HG02840 (cell line): Measurements from ENCODE around the gene COL23A1.

ENCODE experiments used
- ATAC-seq: cut with Tn5 transposase; IDR thresholded peaks from one replicate; pipeline ENCODE4 v1.9.1; 2021; ENCODE audit warnings: mild to moderate bottlenecking, moderate library complexity, moderate number of reproducible peaks; ENCODE audit not compliant: unreplicated experiment, low FRiP score

The COL23A1 gene

GRCh38 chr5:178515776-178516503 lies 74.3 kb downstream of the COL23A1 start:
- ATAC-seq: no peak

- ATAC-seq: no peak
Measured at GRCh38 chr5:178514851-178515418, 75.3 kb downstream of the COL23A1 start.

GRCh38 chr5:178511172-178511571 lies 79.0 kb downstream of the COL23A1 start:
- no peak for ATAC-seq

GRCh38 chr5:178509491-178510057 lies 80.6 kb downstream of the COL23A1 start:
- ATAC-seq: no peak

- no peak for ATAC-seq
Measured at GRCh38 chr5:178507151-178507932, 82.9 kb downstream of the COL23A1 start.

GRCh38 chr5:178505639-178506407 lies 84.4 kb downstream of the COL23A1 start:
- ATAC-seq: no peak

GRCh38 chr5:178504340-178504960 lies 85.7 kb downstream of the COL23A1 start:
- ATAC-seq: no peak

- no peak for ATAC-seq
Measured at GRCh38 chr5:178502401-178503100, 87.6 kb downstream of the COL23A1 start.

- no peak for ATAC-seq
Measured at GRCh38 chr5:178499352-178499751, 90.8 kb downstream of the COL23A1 start.

- no peak for ATAC-seq
Measured at GRCh38 chr5:178496642-178497041, 93.6 kb downstream of the COL23A1 start.

- no peak for ATAC-seq
Measured at GRCh38 chr5:178496214-178496613, 94.0 kb downstream of the COL23A1 start.

GRCh38 chr5:178495706-178496105 lies 94.5 kb downstream of the COL23A1 start:
- ATAC-seq: no peak

GRCh38 chr5:178492278-178492677 lies 97.9 kb downstream of the COL23A1 start:
- ATAC-seq: no peak

- ATAC-seq: no peak
Measured at GRCh38 chr5:178490935-178491652, 99.1 kb downstream of the COL23A1 start.

GRCh38 chr5:178489271-178489976 lies 100.8 kb downstream of the COL23A1 start:
- ATAC-seq: no peak

GRCh38 chr5:178488696-178489095 lies 101.5 kb downstream of the COL23A1 start:
- ATAC-seq: no peak

GRCh38 chr5:178487911-178488600 lies 102.1 kb downstream of the COL23A1 start:
- no peak for ATAC-seq
